ENCODE data around the gene CCDC83. TPM values are rescaled to one million over a fixed set of nuclear protein-coding genes. Genes with fewer than 3 reads are reported as not detected.
"Not testable (repeated sequence)": the region's sequence is repeated elsewhere in the genome, so short reads cannot be mapped to it uniquely, and the experiment has no call there.

Gene CCDC83
- total RNA-seq, 1 donor from 2014 or later = not detected

GRCh38 chr11:85949798-85950197, 94.6 kb downstream of the CCDC83 start:
- intact Hi-C loops (cut with micrococcal nuclease) = no loop called here
- Histone ChIP-seq H3K9me3 (replicated peaks) (peaks cover 3% of the 10 kb centered on the region), H3K27me3 (ENCODE audit: low read depth) (no peaks in the 10 kb centered on the region), H3K27ac (replicated peaks) (no peak overlapping the region), H3K36me3 (peaks cover 4% of the 10 kb centered on the region), H3K4me1 (peaks cover 38% of the 10 kb centered on the region), H3K4me3 (no peak overlapping the region)
- TF ChIP-seq CTCF (IDR thresholded peaks at IDR 0.05; ENCODE audit: borderline replicate concordance) = no peak
- no peak for DNase-seq

DNA sequence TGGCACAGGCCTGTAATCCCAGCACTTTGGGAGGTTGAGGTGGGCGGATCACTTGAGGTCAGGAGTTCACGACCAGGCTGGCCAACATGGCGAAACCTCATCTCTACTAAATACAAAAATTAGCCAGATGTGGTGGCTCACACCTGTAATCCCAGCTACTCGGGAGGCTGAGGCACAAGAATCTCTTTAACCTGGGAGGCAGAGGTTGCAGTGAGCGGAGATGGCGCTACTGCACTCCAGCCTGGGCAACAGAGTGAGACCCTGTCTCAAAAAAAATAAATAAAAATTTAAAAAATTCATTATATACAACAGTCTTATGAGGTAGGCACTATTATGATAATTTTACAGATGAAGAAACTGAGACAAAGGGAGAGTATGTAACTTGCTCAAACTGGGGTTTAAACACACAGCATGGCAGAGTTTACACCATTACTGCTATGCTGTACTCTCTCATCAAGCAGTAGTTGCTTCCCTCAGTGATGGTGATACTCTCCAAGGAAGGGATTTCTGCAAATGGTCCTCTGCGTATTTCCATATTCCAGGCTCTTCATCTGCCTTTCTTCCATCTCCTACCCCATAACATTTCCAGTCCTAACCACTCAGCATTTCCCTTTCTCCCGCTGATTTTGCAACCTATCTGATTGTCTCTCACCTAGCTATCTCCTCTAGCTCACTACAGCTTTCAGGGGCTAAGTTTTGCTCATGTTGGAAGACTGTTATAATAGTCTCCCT, 95.3 kb downstream of the CCDC83 start:
- intact Hi-C loops (cut with micrococcal nuclease) = no loop called here
- peaks cover 45% of the 10 kb centered on the region for H3K4me1 ChIP-seq

GRCh38 chr11:85951049-85951405, 95.8 kb downstream of the CCDC83 start:
- intact Hi-C loops (cut with micrococcal nuclease) = no loop called here
- no peak for TF ChIP-seq CTCF (IDR thresholded peaks at IDR 0.05; ENCODE audit: borderline replicate concordance)
- Histone ChIP-seq H3K27ac (replicated peaks) (no peak overlapping the region), H3K27me3 (ENCODE audit: low read depth) (no peaks in the 10 kb centered on the region), H3K36me3 (peaks cover 14% of the 10 kb centered on the region), H3K4me1 (peaks cover 46% of the 10 kb centered on the region), H3K4me3 (no peak overlapping the region), H3K9me3 (replicated peaks) (peaks cover 3% of the 10 kb centered on the region)
- DNase-seq = no peak

More for the DNA sequence above, 95.3 kb downstream of the CCDC83 start:
- H3K9me3 ChIP-seq (replicated peaks) = peaks cover 3% of the 10 kb centered on the region
- no peak overlapping the region for H3K4me3 ChIP-seq
- no peak for TF ChIP-seq CTCF (IDR thresholded peaks at IDR 0.05; ENCODE audit: borderline replicate concordance)
- DNase-seq = no peak
- H3K27me3 ChIP-seq (ENCODE audit: low read depth) = no peaks in the 10 kb centered on the region
- no peak overlapping the region for H3K27ac ChIP-seq (replicated peaks)
- peaks cover 8% of the 10 kb centered on the region for H3K36me3 ChIP-seq

DNA sequence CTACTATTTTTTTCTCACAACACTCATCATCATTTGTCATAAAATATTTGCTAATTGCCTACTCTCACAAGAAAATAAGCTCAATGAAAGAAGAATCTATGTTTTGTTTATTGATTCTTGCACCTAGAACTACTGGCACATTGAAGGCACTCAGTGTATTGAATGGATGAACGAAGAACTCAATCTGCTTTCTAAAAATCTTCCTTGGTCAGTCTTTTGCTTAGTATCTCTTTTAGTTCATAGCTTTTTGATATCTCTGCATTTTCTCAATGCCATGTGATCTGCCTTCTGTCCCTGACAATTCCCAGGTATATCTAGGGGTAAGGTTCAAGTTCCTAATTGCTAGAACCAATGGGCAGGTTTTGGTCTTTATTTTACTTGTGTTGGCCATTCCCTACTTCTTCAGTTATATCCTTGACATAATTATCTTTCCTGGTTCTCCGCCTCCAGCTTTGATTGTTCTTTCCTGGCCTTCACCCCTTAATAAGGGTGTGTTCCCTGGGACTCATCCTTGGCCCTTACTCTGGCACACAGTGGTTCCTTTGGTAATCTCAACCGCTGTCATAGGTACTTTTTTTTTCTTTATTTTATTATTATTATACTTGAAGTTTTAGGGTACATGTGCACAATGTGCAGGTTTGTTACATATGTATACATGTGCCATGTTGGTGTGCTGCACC, 96.4 kb downstream of the CCDC83 start:
- Histone ChIP-seq H3K27ac (replicated peaks) (no peak overlapping the region), H3K4me1 (peaks cover 46% of the 10 kb centered on the region), H3K9me3 (replicated peaks) (peaks cover 3% of the 10 kb centered on the region), H3K36me3 (peaks cover 19% of the 10 kb centered on the region), H3K4me3 (no peak overlapping the region), H3K27me3 (ENCODE audit: low read depth) (no peaks in the 10 kb centered on the region)
- no peak for DNase-seq
- TF ChIP-seq CTCF (IDR thresholded peaks at IDR 0.05; ENCODE audit: borderline replicate concordance) = no peak
- intact Hi-C loops (cut with micrococcal nuclease) = no loop called here

GRCh38 chr11:85952108-85952485, 96.9 kb downstream of the CCDC83 start:
- Histone ChIP-seq H3K4me1 (peaks cover 43% of the 10 kb centered on the region), H3K36me3 (peaks cover 23% of the 10 kb centered on the region)
- DNase-seq; intact Hi-C loops (cut with micrococcal nuclease); H3K27ac ChIP-seq (replicated peaks); H3K9me3 ChIP-seq (replicated peaks); H3K27me3 ChIP-seq (ENCODE audit: low read depth); H3K4me3 ChIP-seq: not testable (repeated sequence)
